GM18505 (cell line): ENCODE data around the gene STAC3.

Source experiments
- ATAC-seq: cut with Tn5 transposase; IDR thresholded peaks from one replicate; pipeline ENCODE4 v1.9.1; 2021; ENCODE audit not compliant: unreplicated experiment
- POLR2A ChIP-seq: IDR thresholded peaks from 4 replicates; pipeline ENCODE4 v1.6.1; 2011; ENCODE audit warnings: borderline replicate concordance; ENCODE audit not compliant: insufficient read depth, insufficient read length; ENCODE audit errors: extremely low read depth

The STAC3 gene

GRCh38 chr12:57236925-57237595 is 13.9 kb downstream of the STAC3 start:
- ATAC-seq = no peak
- TF ChIP-seq POLR2A = no peak

- no peak for ATAC-seq
- peak; percentile 2 for TF ChIP-seq POLR2A
Measured at GRCh38 chr12:57236201-57236924, 14.6 kb downstream of the STAC3 start.

GRCh38 chr12:57235728-57236131 is 15.3 kb downstream of the STAC3 start:
- no peak for ATAC-seq
- peak; percentile 26 for TF ChIP-seq POLR2A

- no peak for ATAC-seq
- no peak for TF ChIP-seq POLR2A
Measured at GRCh38 chr12:57235017-57235727, 15.8 kb downstream of the STAC3 start.

GRCh38 chr12:57234571-57235016 is 16.4 kb downstream of the STAC3 start:
- no peak for ATAC-seq
- no peak for TF ChIP-seq POLR2A

- no peak for ATAC-seq
- no peak for TF ChIP-seq POLR2A
Measured at GRCh38 chr12:57234233-57234570, 16.8 kb downstream of the STAC3 start.

- ATAC-seq = no peak
- peak; percentile 22 for TF ChIP-seq POLR2A
Measured at GRCh38 chr12:57233357-57234232, 17.4 kb downstream of the STAC3 start.

- no peak for ATAC-seq
- TF ChIP-seq POLR2A = no peak
Measured at GRCh38 chr12:57232156-57232756, 18.7 kb downstream of the STAC3 start.

GRCh38 chr12:57231276-57232021 is 19.5 kb downstream of the STAC3 start:
- ATAC-seq = no peak
- no peak for TF ChIP-seq POLR2A

GRCh38 chr12:57230381-57231155 is 20.4 kb downstream of the STAC3 start:
- no peak for ATAC-seq
- TF ChIP-seq POLR2A = no peak

GRCh38 chr12:57229634-57230380 is 21.2 kb downstream of the STAC3 start, which contains the start of gene SHMT2:
TSS of gene SHMT2 (plus strand) at chr12:57229711. CDS start at chr12:57229779, 68 bp downstream.
- ATAC-seq = peak; percentile 54
- peak; percentile 88 for TF ChIP-seq POLR2A

GRCh38 chr12:57229046-57229633 is 21.8 kb downstream of the STAC3 start:
- no peak for TF ChIP-seq POLR2A
- no peak for ATAC-seq
